NCI-H510A treated with DMSO at 0.1 percent for 48 hours (cell line): ENCODE results near the gene AAK1.

ENCODE experiments used
- DNase-seq: peaks from one replicate; lab custom pipeline; 2025; lab: John Stamatoyannopoulos, UW

Gene AAK1

DNA sequence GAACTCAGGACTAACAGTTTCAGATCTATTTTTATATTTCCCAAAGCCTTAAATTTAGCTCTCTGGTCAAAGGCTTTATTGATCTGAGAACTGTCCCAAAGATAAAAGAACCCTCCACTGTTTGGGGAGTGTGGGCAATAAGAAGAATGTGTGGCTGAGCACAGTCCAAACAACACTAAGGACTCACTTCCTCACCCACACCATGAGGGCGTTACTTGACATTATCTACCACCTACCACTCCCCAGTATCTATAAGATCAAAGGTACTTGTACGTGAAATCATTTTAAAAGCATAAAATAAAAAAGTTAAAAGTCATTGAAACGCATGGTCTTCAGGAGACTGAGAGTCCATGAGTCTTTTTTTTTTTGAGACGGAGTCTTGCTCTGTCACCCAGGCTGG is 151.7 kb downstream of the AAK1 start:
- DNase-seq, result no peak

DNA sequence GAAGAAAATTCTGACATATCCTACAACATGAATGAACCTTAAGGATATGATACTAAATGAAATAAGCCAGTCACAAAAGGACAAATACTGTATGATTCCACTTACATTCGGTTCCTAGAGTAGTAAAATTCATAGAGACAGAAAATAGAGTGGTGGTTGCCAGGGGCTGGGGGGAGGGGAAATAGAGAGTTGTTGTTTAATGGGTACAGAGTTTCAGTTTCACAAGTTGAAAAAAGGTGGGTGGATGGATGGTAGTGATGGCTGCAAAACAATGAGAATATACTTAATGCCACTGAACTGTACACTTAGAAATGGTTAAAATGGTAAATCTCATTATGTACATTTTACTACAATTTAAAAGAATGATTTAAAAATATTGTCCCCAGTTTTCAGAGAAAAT is 153.1 kb downstream of the AAK1 start:
- DNase-seq, result no peak

DNA sequence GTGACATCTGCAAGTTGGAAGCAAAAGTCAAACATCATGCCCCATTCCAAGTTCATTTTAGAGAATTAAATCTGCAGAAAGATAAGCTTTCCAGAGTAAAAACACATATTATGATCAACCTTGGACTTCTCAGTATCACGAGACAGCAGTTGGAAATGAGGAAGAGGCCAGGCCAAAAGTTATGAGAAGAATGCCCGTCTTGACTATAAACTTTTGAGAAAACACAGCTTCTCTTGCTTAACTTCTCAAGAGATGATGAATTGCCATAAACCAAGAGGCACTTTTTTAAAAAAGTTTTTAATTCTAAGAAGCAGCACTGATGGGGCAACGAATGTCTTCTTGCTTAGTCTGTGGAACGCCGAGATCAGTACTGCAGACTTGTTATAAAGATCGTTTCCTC is 153.7 kb downstream of the AAK1 start:
- no peak for DNase-seq

DNA sequence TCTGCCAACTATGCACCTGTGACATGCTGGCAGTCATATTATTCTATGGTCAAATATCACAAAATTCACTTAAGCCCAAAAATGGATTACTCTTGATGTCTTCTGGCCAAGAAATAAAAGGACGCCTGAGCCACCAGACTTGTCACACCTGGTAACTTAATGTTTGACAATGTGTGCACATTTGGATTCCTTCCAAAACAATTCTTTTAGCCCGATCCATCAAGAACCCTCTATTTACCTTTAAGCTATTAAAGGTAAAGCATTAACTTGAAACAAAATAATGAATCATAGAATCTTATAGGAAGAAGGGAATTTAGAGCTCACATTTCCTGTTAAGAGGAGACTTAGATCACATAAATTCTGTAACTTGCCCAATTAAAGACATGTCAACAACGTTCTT is 159.8 kb downstream of the AAK1 start:
- peak; percentile 51 for DNase-seq

DNA sequence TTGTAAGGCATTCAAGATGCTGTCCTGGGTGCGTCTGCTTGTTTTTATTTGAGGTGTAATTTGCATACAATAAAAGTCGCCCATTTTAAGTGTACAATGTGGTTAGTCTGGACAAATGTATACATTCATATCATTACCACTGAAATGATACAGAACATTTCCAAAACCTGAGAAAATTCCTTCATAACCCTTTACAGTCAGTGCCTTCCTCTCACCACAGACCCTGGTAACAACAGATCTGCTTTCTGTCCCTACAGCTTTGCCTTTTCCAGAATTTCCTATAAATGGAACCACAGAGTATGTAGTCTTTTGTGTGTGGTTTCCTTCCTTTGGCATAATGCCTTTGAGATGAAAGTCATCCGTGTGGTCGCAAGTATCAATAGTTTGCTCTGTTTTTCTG is 160.5 kb downstream of the AAK1 start:
- DNase-seq, result no peak

DNA sequence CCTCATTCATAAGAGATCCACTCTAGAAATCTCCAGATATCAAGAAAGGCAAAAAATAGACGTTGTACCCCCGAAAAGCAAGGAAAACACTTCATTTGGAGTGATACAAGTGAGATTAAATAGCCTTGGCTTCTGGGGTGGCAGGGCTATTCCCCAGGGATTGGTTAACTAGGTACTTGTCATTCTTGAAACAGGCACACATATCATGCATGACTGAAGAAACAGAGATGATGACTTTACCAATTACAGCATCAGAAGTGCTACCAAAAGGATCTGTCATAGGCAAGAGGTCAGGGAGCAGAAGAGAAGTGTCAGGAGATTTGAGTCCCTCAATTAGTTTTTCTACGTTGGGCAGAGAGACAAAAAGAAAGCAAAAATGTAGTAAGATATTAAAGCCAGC is 161.1 kb downstream of the AAK1 start:
- DNase-seq, result peak; percentile 53

DNA sequence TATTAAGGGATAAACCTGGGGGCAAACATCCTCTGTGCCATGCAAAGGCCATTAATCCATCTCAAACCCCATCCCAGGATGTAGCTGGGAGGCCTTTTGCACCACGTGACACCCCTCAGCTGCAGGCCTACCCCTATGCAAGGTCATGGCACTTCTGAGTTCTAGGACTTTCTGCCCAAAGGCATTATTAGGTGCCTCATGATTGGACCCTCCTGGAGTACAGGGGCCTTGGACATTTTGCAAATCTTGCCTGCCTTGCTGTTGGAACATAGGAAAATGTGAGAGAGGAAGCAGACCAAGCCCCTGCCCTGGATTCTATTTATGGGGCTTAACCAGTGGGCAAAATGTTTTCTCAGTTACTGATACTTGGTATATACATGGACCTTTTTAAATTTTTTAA is 162.1 kb downstream of the AAK1 start:
- no peak for DNase-seq

DNA sequence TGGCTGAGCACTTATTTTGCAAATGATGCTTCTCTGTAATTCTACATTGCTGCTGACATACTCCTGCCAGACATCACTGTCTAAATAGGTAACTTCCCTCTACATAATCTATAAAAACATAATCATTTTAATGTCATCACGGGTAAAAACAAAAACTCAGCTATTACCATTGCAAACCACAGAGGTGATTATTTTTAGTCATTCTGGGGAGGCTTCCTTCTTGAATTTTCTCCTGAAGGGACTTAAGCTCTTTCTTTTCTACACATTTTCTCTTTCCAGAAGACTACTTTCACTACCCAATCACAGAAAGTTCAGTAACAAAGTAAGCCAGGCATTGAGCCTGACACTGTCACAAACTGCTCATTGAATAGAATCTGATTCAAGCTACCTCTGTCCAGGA is 165.9 kb downstream of the AAK1 start:
- DNase-seq, result no peak

DNA sequence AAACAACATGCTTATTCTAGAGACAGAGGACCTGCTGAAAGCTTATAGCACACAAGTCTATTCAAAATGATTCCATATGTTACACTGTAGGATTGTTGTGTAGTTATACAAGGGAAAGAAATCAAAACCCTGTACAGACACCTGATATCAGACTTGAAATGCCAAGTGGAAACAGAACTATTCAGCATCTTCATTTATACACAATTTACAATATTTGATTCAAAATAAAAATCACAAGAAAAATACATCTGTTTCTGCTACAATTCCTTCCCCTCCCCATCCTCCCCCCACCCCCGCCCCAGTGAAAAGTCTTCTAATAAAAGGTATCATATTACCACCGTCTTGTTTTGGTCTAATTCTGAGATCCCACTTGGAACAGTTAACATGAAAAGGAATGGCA is 168.9 kb downstream of the AAK1 start:
- no peak for DNase-seq

DNA sequence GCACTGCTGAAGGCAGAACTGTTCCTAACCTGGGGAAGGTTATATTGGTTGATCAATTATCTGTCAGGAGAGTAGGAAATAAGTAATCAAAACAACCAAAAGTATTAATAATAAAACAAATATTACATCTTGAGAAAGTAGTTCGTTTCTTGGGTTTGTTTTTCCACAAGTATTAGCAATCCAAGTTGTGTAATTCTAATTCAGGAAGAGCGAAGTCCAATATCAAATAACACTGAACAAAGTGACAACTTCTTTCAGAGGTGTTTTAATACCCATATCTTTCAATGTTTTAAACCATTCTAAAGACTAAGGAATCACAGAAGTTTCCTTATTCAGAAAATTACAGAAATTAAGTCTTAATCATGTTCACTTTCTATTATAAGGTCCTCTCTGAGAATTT is 171.7 kb downstream of the AAK1 start:
- no peak for DNase-seq

DNA sequence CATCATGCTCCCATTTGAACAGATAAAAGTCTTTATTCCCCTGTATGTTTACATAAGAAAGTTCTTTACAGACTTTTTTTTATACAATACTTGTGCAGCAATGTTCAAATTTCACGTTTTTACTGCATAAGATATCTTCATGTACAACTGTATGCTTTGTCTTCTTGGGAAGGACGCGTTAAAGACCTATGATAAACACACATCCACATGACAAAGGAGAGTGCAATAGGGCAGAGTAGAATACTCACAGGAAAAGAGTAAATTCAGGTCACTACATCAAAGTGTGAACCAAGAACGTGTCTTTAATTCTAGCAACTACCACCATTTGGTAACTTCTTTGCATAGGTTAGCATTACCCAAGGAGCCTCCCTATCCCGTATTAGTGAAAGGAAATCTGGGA is 172.6 kb downstream of the AAK1 start:
- no peak for DNase-seq

DNA sequence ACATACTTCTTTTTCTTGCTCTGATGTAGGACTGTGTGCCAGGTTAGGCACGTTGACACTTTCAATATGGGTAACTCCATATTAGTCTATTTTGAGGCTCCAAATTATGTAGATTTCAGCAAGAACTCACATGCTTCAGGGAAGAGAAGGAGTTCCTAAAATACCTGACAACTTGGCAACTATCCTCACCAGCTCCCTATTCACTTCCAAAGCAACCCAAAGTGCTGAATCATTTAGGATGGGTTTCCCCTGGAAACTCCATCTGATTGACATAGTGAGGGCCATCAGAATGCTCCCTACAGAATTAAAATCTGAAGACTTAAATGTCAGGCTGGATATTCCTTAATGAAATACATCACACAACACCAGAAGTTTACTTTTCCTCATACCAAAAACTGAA is 173.8 kb downstream of the AAK1 start:
- DNase-seq, result no peak

DNA sequence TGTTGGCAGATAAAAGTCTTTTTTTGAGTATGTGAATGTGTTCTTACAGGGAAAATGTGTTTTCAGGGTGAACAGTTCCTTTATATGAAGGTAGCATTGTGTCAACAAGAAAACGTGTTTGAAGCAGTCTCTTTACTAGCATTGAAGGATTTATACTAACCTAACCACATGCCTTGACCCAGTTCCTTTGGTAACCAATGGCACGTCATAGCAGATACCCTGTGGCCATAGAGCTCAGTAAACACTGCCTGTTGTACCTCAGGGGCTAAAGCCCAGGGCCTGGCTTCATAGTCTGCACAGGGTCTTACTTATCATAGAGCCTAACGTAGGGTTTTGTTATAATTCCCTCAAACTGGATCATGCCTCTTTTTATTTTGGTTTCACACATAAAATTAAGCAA is 174.2 kb downstream of the AAK1 start:
- no peak for DNase-seq

DNA sequence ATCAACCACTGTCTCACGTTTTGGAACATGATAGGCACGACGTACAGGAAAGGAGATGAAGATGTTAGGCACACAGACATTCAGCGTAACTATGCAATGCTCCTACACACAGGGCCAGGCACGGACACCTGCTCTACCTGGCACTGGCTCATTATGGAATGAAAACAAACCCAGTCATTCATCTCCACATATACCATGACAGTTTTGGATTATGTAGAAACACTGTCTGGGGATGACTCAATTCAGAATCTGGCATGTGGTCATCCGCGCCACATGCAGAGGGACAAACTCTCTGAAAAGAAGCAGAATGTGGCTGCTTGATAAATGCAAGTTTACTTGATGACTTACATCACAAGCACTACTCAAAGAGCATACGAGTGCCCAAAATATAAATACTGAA is 176.8 kb downstream of the AAK1 start:
- no peak for DNase-seq

DNA sequence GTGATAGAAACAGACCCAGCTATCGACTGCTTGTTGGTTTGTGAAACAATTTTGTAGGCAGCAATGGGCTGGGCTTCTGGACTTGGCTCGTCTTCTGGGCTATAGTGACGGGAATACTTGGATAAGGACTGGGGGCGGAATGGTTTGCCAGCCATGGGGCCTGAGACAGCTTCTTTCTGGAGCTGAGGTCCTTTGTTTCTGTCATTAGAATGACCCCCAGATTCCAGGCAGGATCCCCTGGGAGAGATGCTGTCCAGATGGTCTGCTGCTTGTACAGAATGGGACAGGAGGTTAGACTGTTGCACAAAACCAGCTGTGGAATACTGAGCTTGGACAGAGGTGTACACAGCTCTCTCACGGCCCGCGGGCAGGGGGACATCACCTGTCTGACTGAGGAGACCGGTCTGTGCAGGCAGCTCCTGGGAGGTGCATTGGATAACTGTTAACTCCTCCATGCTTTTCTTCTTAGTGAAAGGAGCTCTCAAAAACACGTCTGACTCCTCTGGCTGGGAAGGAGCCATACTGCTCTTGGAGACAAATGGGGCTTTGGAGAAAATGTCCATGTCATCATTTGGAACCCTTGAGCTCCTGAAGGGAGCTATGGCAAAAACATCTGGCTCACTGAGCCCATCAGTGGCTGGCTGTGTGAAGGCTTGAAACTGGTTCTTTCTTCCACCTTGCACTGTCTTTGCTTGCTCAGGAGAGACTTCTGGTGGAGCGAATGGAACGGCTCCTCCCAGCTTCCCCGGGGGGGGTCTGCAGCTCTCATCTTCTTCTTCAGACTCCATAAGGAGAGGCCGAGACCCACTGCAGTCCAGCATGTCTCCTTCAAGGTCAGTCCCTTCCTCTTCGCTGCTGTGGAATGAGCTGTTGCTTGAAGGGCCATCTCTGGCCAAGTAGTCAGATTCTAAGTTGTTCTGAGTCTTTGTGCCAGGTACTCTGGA is 177.8 kb downstream of the AAK1 start:
- DNase-seq, result no peak

DNA sequence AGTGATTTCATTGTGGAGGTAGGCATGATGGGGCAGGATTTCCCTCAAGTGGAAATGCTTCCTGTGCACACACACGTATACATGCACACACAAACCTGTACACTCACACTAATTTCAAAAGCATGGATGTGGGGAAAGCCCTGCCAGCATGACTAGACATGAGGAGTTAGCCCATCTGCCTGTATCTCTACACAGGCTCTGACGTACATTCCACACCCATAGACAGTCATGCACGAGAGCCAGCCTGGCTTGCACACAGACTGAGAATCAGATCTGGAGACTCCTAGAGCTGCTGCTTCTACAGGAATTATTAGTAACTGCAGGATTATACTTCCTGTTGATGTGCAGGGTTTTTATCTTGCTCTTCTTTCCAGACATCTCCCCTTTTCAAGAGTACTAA is 179.0 kb downstream of the AAK1 start:
- DNase-seq, result no peak

DNA sequence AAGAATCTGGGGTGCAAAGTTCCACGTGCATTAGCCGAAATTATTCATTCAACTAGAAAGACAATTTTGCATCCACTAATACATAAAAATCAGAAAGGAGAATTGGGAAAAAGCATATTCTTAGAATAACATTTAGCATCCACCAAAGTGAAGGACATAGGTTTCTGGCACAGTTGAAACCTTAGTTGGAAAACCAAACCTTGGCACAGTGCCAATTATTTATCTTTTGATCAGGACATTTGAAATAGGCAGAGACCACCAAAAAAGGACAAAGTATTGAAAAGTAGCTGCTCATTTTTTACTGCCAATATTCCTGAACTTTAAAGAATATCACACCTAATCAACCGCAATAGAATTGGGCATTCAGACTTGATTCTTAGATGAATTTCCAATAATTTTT is 180.8 kb downstream of the AAK1 start:
- no peak for DNase-seq

DNA sequence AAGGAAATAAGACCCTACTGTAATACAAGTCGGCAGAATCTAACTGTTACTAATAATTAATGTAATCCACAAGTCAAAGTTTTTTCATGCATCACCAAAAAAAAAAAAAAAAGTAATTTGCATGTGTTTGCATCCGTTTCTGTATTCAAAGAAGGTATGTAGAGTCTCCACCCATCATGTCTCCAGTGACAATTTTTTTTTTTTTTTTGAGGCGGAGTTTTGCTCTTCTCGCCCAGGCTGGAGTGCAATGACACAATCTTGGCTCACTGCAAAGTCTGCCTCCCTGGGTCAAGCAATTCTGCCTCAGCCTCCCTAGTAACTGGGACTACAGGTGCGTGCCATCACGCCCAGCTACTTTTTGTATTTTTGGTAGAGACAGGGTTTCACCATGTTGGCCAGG is 182.1 kb downstream of the AAK1 start:
- DNase-seq, result no peak

DNA sequence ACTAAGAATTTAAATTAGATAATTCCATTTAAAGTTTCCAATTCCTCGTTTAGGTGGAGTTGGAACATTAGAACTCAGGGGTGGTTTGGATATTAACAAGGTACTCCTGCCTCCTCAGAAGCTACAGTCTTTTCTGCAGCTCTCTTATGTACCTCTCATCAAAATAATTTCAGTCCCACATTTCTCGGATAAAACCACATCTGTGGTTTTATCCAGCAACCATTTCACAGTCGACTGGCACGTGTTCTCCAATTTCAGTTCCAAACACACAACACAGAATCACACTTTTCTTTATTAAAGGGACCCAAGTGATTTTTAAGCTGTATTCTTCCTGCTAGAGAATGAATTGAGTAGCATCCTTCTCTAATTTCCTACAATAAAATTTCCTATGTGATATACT is 183.6 kb downstream of the AAK1 start:
- DNase-seq, result no peak

DNA sequence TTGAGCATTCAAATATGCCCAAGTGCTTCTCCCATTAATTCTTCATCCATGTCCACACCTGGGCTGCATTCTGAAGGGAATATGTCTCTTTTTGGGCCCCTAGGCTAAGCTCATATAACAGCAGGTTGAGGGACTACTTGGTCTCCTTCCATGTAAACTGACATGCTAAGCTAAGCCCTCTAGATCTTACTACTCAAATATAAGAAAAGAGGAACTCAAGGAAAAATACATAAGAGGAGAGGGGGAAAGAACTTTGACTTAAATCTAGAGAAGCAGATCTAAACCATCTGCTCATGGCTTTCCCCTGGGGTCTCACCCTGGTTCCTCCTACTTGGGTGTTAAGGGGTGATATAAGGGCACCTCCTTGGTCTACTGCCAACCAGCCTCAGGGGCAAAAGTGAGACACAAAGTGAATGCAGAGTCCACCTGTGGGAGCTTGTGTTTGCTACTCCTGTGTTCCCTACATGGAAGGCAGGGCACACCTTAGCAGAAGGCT is 186.5 kb downstream of the AAK1 start:
- DNase-seq, result no peak

DNA sequence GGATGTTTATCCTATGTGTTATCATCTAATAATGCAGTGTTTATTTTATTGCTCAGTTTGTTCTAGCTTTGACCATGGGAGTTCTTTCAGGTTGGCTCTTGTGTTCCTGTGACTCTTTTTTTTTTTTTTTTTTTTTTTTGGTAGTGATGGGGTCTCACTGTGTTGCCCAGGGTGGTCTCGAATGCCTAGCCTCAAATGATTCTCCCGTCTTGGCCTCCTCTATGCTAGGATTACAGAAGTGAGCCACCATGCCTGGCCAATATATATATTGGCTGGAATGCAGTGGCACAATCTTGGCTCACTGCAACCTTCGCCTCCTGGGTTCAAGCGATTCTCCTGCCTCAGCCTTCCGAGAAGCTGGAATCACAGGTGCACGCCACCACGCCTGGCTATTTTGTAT is 187.4 kb downstream of the AAK1 start:
- no peak for DNase-seq

DNA sequence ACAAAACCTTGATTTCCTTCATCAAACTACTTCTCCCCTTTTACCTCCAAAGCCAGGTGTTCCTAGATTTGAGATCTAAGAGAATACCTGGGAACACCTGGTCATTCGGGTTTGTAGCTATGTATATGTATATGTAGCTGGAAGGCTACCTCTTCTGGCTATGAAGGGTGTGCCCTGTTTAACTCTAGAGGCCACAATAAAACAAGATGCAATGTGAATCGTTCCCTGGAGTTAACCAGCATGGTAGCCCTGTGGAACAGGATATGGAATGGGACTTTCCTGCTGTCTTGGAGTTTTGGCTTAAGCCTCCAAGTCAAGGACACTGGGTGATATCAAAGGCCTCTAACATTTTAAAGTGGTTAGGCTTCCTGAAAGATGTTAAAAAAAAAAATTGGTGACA is 188.6 kb downstream of the AAK1 start:
- DNase-seq, result no peak

DNA sequence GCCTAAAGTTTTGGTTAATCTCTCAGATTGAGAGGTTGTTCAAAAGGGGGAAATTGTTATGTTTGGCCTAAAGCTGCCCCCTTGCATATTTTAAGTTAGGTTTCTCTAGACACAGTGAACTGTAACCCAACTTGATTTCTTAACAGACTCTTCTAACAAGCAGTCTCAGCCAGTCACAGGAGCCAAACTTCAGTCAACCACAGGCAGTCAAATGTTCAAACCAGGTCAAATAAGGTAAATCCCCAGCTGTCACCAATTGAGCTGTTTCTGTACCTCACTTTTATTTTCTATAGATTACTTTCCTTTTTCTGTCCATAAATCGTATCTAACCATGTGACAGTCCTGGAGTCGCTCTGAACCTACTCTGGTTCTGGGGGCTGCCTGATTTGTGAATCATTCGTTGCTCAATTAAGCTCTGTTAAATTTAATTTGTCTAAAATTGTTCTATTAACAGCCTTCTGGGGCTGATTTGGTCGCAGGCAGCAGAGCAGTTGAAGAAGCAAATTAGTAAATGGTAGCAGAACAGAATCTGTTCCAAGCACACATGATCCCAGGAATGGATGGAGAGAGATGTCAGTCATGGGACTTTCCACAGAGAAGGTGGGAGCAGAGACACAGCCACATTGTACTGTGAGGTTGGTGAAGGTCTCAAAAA is 189.9 kb downstream of the AAK1 start:
- DNase-seq, result no peak

DNA sequence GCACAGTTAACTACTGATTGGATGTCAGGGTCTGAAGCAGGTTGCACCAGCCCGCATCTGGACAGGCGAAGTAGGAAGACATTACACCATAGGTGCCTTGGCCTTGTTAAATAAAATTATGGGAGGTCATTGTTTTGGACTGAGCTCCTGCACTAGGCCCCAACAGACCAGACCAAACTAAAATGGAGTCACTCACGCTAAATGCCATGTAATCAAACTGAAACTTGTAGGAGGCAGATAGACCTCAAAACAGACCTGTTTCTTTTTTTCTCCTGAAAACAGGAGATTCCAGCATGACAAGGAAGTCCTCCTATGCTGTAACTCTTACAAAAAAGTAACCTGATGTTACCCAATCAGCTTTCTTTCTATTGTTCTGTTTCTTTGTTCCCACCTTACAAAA is 190.9 kb downstream of the AAK1 start:
- DNase-seq, result no peak
